ENCODE results near the gene KIAA0319L. TPM values are rescaled to one million over a fixed set of nuclear protein-coding genes. Genes with fewer than 3 reads are reported as not detected.

KIAA0319L gene
- total and polyA plus RNA-seq, 2 donors (not counting 3 experiments of a cell fraction or from before 2014, with no cell fraction given) = 31.4 to 43.4 TPM

DNA sequence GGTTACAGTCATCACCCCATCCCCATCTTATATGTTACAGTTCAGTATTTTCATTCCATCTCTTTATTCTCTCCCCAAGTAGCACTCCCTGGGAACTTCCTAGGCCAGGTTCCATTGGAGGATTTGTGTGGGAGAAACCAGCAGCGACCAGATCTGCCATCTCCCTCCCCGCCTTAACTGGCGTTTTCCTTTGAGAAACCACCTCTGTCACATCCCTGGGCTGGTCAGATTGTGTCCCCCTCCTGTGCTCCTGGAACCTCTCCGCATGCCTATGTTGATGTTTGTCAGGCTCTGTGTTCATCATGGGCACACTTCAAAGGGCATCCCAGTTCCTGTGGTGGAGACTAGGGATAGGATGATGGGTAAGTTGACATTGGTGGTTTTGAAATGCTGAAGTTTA lies 126.4 kb downstream of the KIAA0319L start:
- no peaks in the 10 kb centered on the region for H4K20me1 ChIP-seq (replicated peaks; ENCODE audit: control insufficient read depth, extremely low read depth, insufficient read depth, low read length)
- H3K9ac ChIP-seq (replicated peaks; ENCODE audit: extremely low read depth, insufficient read depth, low read length) = no peak overlapping the region
- peaks cover 0 to 21% of the 10 kb centered on the region in 2 experiments for H3K36me3 ChIP-seq (ENCODE audit: control insufficient read depth in 2 of 2, extremely low read depth in 1 of 2, insufficient read depth in 2 of 2, low read length in 2 of 2)
- intact Hi-C loops (cut with micrococcal nuclease) (no loop called here), dilution Hi-C loops (cut with MboI; ENCODE audit: extremely low pct_ligation_motif_present, low sequenced_read_pairs) (no loop called here)
- H3K27me3 ChIP-seq (ENCODE audit: control insufficient read depth in 2 of 2, insufficient read depth in 2 of 2, low read length in 2 of 2) = no peaks in the 10 kb centered on the region
- H3K27ac ChIP-seq (ENCODE audit: insufficient read depth, low read depth, low read length) = no peak overlapping the region
- FAIRE-seq (no peak), DNase-seq (ENCODE audit: low read depth, low spot score) (no peak)
- no peaks in the 10 kb centered on the region for H3K9me3 ChIP-seq (replicated peaks; ENCODE audit: control insufficient read depth, insufficient read depth, low read length)
- no peak for TF ChIP-seq FOS (IDR thresholded peaks at IDR 0.05; ENCODE audit: borderline replicate concordance, insufficient read depth, low read length)
- no peak for TF ChIP-seq POLR2AphosphoS5 (IDR thresholded peaks at IDR 0.05; ENCODE audit: insufficient read depth, low read depth, low read length)
- no peak for TF ChIP-seq MYC (IDR thresholded peaks at IDR 0.05; ENCODE audit: low read depth, low read length)
- TF ChIP-seq POLR2A (IDR thresholded peaks at IDR 0.05; ENCODE audit: low read depth, low read length) = no peak
- TF ChIP-seq, protein P1, sequence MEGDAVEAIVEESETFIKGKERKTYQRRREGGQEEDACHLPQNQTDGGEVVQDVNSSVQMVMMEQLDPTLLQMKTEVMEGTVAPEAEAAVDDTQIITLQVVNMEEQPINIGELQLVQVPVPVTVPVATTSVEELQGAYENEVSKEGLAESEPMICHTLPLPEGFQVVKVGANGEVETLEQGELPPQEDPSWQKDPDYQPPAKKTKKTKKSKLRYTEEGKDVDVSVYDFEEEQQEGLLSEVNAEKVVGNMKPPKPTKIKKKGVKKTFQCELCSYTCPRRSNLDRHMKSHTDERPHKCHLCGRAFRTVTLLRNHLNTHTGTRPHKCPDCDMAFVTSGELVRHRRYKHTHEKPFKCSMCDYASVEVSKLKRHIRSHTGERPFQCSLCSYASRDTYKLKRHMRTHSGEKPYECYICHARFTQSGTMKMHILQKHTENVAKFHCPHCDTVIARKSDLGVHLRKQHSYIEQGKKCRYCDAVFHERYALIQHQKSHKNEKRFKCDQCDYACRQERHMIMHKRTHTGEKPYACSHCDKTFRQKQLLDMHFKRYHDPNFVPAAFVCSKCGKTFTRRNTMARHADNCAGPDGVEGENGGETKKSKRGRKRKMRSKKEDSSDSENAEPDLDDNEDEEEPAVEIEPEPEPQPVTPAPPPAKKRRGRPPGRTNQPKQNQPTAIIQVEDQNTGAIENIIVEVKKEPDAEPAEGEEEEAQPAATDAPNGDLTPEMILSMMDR (IDR thresholded peaks at IDR 0.05; ENCODE audit: extremely low read depth in 1 of 2, insufficient read depth in 1 of 2, low read depth in 1 of 2, low read length in 2 of 2) = no peak
- no peak overlapping the region for H3K4me2 ChIP-seq (ENCODE audit: insufficient read depth, low read length)
- ChIA-PET POLR2A (no interaction called here), CTCF (interaction anchor here (1.8 kb wide), 1 partner anchor 134 kb away, joined by 4 read pairs; no protein-coding TSS in a partner anchor)
- BruUV-seq (replicated peaks) = no TSS peak
- no peak overlapping the region for H3K4me3 ChIP-seq (replicated peaks in 1 of 3; ENCODE audit: insufficient read depth in 1 of 3, low read depth in 1 of 3, low read length in 3 of 3)
- no peaks in the 10 kb centered on the region for H3K79me2 ChIP-seq (ENCODE audit: control insufficient read depth, insufficient read depth, low read length)
- H3K4me1 ChIP-seq (ENCODE audit: control insufficient read depth, extremely low read depth, insufficient read depth, low read length) = peaks cover 5% of the 10 kb centered on the region
- H3K9me1 ChIP-seq (replicated peaks; ENCODE audit: control insufficient read depth, extremely low read depth, insufficient read depth, low read length) = no peaks in the 10 kb centered on the region
- no peak overlapping the region for H2AFZ ChIP-seq (ENCODE audit: low read depth, low read length)

DNA sequence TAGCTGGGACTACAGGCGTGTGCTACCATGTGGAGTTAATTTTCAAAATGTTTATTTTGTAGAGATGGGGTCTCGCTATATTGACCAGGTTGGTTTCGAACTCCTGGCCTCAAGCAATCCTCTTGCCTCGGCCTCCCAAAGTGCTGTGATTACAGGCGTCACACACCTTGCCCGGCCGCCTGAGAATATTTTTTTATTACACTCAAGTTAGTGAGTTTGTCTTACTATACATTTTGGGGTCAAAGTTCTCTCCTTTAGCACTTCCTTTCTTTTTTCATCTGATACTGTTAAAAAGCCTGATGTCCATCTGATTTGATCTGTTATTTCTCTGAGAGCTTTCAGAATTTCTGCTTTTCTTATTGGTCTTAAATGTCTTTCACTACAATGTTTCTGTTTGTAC lies 128.8 kb downstream of the KIAA0319L start:
- Histone ChIP-seq H3K4me2 (ENCODE audit: insufficient read depth, low read length) (no peak overlapping the region), H3K9ac (replicated peaks; ENCODE audit: extremely low read depth, insufficient read depth, low read length) (no peak overlapping the region), H3K9me3 (replicated peaks; ENCODE audit: control insufficient read depth, insufficient read depth, low read length) (no peaks in the 10 kb centered on the region), H2AFZ (ENCODE audit: low read depth, low read length) (no peak overlapping the region), H4K20me1 (replicated peaks; ENCODE audit: control insufficient read depth, extremely low read depth, insufficient read depth, low read length) (no peaks in the 10 kb centered on the region), H3K79me2 (ENCODE audit: control insufficient read depth, insufficient read depth, low read length) (no peaks in the 10 kb centered on the region), H3K27me3 (ENCODE audit: control insufficient read depth in 2 of 2, insufficient read depth in 2 of 2, low read length in 2 of 2) (no peaks in the 10 kb centered on the region), H3K4me3 (replicated peaks in 1 of 3; ENCODE audit: insufficient read depth in 1 of 3, low read depth in 1 of 3, low read length in 3 of 3) (no peak overlapping the region), H3K4me1 (ENCODE audit: control insufficient read depth, extremely low read depth, insufficient read depth, low read length) (peaks cover 9% of the 10 kb centered on the region), H3K36me3 (ENCODE audit: control insufficient read depth in 2 of 2, extremely low read depth in 1 of 2, insufficient read depth in 2 of 2, low read length in 2 of 2) (peaks cover 0 to 11% of the 10 kb centered on the region in 2 experiments), H3K27ac (ENCODE audit: insufficient read depth, low read depth, low read length) (no peak overlapping the region), H3K9me1 (replicated peaks; ENCODE audit: control insufficient read depth, extremely low read depth, insufficient read depth, low read length) (no peaks in the 10 kb centered on the region)
- dilution Hi-C loops (cut with MboI; ENCODE audit: extremely low pct_ligation_motif_present, low sequenced_read_pairs) = no loop called here
- CTCF ChIA-PET = no interaction called here
- TF ChIP-seq MYC (IDR thresholded peaks at IDR 0.05; ENCODE audit: low read depth, low read length) = no peak
- TF ChIP-seq EZH2 (IDR thresholded peaks at IDR 0.05; ENCODE audit: borderline replicate concordance, low read depth, low read length, severe bottlenecking) = no peak
- no peak for TF ChIP-seq POLR2A (IDR thresholded peaks at IDR 0.05; ENCODE audit: low read depth, low read length)
- no peak for TF ChIP-seq FOS (IDR thresholded peaks at IDR 0.05; ENCODE audit: borderline replicate concordance, insufficient read depth, low read length)
- BruUV-seq (replicated peaks) = no TSS peak
- DNase-seq (ENCODE audit: low read depth, low spot score) = no peak
- peak; percentile 42 for FAIRE-seq
- POLR2A ChIA-PET = no interaction called here
- intact Hi-C loops (cut with micrococcal nuclease) = no loop called here
